Retinal pigment epithelial cell (primary cell): ENCODE measurements around the gene FYN.

ENCODE experiments used
- DNase-seq: peaks from one replicate; pipeline ENCODE4 v3.0.0-alpha.2; 2010; ENCODE audit warnings: low read depth
- H3K4me3 ChIP-seq: 2 replicates; pipeline ENCODE4 v1.5.1; 2011; ENCODE audit warnings: mild to moderate bottlenecking, low read length, control low read depth, moderate library complexity
- TF ChIP-seq, protein P1 (sequence below): conservative IDR thresholded peaks from 2 replicates; pipeline ENCODE4 v1.5.1; 2011; ENCODE audit warnings: low read depth, low read length, control low read depth, inconsistent platforms

The FYN gene

DNA sequence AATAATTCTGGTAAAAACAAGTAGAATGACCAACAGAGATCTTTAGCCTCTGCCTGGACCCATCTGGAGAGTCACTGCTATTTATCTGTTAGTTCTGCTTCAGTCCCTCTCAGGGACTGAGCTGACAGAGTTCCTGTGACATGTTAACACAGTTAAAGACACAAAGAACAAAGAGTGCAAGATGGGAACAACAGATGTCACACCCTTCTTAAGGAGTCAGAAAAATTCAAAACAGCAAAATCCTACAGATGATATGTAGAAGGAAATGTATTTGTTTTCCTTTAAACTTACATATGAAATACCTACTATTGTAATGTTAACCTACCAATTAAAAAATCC, 102.2 kb downstream of the FYN start:
- no peak overlapping the region for H3K4me3 ChIP-seq
- no peak for DNase-seq
- TF ChIP-seq, protein P1, sequence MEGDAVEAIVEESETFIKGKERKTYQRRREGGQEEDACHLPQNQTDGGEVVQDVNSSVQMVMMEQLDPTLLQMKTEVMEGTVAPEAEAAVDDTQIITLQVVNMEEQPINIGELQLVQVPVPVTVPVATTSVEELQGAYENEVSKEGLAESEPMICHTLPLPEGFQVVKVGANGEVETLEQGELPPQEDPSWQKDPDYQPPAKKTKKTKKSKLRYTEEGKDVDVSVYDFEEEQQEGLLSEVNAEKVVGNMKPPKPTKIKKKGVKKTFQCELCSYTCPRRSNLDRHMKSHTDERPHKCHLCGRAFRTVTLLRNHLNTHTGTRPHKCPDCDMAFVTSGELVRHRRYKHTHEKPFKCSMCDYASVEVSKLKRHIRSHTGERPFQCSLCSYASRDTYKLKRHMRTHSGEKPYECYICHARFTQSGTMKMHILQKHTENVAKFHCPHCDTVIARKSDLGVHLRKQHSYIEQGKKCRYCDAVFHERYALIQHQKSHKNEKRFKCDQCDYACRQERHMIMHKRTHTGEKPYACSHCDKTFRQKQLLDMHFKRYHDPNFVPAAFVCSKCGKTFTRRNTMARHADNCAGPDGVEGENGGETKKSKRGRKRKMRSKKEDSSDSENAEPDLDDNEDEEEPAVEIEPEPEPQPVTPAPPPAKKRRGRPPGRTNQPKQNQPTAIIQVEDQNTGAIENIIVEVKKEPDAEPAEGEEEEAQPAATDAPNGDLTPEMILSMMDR = no peak

DNA sequence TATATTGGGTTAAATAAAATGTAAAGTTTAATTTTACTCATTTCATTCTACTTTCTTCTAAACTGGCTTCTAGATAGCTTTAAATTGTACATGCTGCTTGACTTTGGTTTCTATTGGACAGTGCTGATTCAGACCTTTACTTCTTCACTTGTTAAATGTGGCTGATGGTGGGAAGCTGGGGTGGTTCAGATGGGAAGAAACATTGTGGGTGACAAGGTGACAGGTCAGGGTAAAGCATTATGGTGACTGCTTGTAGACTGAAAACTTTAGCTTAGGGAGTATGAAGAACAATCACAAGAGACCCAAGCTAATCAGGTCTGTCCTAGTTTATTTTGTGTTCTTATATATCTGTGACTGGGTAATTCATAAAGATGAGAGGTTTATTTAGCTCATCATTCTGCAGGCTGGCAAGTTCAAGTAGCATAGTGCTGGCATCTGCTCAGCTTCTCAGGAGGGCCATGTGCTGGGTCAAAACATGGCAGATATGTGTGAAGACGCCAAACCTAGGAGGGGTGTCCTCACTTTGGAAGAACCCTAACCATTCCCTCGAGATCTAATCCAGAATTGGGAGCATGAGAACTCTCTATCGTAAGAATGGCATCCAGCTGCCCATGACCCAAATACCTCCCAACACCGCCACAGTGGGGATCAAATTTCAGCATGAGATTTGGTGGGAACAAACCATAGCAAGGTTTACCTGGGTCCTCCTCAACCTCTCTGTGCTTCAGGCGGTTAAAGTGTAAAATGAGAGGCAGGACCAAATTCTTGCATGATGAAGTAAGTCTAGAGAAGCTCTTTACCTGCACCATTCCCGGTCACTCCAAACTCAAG, 102.8 kb downstream of the FYN start:
- H3K4me3 ChIP-seq = no peak overlapping the region
- DNase-seq = no peak
- TF ChIP-seq, protein P1 = no peak

DNA sequence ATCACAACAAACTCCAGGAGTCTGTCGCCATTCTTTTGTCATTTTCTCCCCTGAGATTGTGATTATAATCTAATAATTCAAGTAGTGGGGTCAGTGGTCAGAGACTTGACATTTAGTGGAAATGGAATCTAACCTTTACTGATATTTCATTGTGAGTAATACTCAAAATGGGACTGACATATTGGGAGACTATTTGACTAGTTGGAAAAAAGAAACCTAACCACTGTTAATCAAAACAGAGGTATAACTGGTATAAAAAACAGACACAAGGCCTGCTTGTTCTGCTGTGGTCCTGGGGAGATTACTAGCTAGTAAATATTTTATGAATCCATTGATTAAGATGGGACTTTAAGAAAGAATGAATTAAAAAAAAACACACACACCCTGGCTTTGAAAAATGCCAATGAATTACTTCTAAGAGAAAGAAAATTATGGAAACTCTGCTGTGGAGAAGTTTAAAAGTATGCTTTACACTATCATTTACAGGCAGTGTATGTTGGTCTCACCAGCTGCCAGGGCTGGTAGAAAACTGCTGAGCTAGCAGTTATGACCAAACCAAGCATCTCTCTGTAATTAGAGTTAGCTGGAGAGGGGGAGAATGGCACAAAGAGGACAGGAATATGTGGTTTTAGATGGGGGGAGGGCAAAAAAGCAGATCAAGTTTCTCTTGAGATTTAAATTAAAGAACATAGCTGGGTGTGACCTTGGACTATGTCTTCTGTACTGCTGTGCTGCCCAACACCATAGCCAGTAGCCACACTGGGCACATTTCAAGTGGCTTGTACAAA, 103.7 kb downstream of the FYN start:
- H3K4me3 ChIP-seq = no peak overlapping the region
- DNase-seq = no peak
- TF ChIP-seq, protein P1 = no peak

DNA sequence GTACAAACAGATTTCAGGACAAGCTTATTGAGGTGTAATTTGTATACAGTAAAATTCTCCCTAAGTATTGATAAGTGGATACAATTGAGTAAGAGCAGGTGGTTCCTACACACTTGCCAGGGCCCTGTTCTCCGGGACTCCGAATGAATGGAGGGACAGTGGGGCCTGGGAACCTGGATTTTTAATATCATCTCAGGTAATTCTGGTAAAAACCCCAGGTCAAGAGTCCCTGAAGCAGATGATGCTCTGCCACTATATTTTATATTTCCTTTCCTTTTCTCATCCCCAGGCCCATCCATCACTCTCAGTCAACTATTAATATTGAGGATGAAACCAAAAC, 104.9 kb downstream of the FYN start:
- no peak for DNase-seq
- no peak overlapping the region for H3K4me3 ChIP-seq
- TF ChIP-seq, protein P1 = no peak

DNA sequence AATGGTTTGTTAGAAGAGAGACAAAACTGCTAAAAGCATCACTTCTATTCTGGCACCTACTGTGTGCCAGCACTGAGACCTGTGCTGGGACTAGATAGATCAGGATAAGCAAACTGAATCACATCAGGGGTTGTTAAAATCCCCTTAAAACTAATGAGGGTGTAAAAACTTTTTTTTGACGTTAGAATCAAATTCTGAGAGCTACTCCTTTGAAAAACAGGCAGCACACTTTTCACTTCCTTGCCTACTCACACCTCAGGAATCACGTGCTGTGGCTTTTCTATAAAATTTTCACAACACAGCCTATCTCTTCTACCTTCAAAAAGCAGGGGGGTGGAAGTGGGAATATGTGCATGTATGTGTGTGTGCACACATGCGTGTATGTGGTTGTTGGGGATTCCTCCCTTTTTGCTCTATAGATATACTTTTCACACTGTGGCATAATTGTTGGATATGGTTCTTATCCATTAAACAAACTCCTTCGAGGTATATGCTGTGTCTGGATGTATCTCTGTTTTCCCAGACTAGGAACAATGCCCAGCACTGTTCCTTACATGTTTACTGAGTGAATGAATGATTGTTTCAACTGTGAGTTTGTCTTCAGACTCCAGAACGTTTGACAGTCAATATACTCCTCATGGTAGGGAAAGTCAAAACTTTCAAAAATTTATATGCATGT, 105.4 kb downstream of the FYN start:
- DNase-seq = no peak
- H3K4me3 ChIP-seq = no peak overlapping the region
- TF ChIP-seq, protein P1 = no peak

DNA sequence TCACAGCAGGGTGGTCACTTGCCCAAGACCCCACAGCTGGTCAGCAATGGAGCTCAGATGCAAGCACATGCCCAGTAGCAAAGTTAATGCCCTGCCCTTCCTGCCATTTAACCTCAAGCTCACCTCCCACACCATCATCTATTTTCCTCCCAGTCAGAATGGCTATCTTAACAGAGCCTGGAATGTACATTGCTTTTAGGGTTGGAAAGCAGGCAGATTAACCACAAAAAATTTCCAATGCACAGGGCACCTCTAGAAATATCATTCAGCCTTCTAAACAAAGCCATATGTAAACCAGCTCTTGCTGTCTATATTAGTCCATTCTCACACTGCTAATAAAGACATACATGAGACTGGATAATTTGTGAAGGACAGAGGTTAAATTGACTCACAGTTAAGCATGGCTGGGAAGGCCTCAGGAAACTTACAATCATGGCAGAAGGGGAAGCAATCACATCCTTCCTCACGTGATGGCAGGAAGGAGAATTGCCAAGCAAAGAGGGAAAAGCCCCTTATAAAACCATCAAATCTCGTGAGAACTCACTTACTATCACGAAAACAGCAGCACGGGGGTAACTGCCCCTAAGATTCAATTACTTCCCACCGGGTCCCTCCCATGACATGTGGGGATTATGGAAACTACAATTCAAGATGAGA, 106.9 kb downstream of the FYN start:
- TF ChIP-seq, protein P1 = no peak
- DNase-seq = no peak
- H3K4me3 ChIP-seq = no peak overlapping the region
